Mesenchymal stem cell (in vitro differentiated cells and primary cell): ENCODE measurements around the gene ULBP1.

Experiments used
- DNase-seq: peaks from one replicate; pipeline ENCODE4 v3.0.0-alpha.2; 2013
- H2AFZ ChIP-seq: one replicate; pipeline ENCODE4 v1.6.1; 2013; ENCODE audit warnings: low read depth, mild to moderate bottlenecking, control low read depth, inconsistent platforms, low read length, moderate library complexity
- H2AK5ac ChIP-seq: 2 replicates; pipeline ENCODE4 v1.6.1; 2013; ENCODE audit warnings: low read length, moderate library complexity, mild to moderate bottlenecking, inconsistent platforms; ENCODE audit not compliant: severe bottlenecking
- H2BK120ac ChIP-seq: one replicate; pipeline ENCODE4 v1.6.1; 2013; ENCODE audit warnings: low read depth, mild to moderate bottlenecking, inconsistent platforms, low read length, moderate library complexity
- H2BK12ac ChIP-seq, 2 experiments: one replicate each; pipeline ENCODE4 v1.6.1; 2013; ENCODE audit warnings: inconsistent platforms in 2 of 2, low read length in 2 of 2, mild to moderate bottlenecking in 2 of 2, moderate library complexity in 2 of 2, control low read depth in 1 of 2
- H2BK15ac ChIP-seq: one replicate; pipeline ENCODE4 v1.6.1; 2013; ENCODE audit warnings: mild to moderate bottlenecking, low read depth, inconsistent platforms; ENCODE audit not compliant: poor library complexity, severe bottlenecking
- H2BK5ac ChIP-seq: 2 replicates; pipeline ENCODE4 v1.6.1; 2013; ENCODE audit warnings: low read depth, mild to moderate bottlenecking, low read length, control low read depth, inconsistent platforms; ENCODE audit not compliant: poor library complexity, severe bottlenecking
- H3K14ac ChIP-seq, 2 experiments: one replicate each; pipeline ENCODE4 v1.6.1; 2013; ENCODE audit warnings: inconsistent platforms in 2 of 2, low read length in 2 of 2, control low read depth in 1 of 2, mild to moderate bottlenecking in 1 of 2, moderate library complexity in 1 of 2
- H3K18ac ChIP-seq, 2 experiments: one replicate each; pipeline ENCODE4 v1.6.1; 2013; ENCODE audit warnings: inconsistent platforms in 2 of 2, low read length in 2 of 2, control low read depth in 1 of 2, low read depth in 1 of 2, mild to moderate bottlenecking in 1 of 2
- H3K23ac ChIP-seq, 2 experiments: one replicate each; pipeline ENCODE4 v1.6.1; 2013; ENCODE audit warnings: inconsistent platforms in 2 of 2, low read length in 2 of 2, mild to moderate bottlenecking in 2 of 2, moderate library complexity in 2 of 2, control low read depth in 1 of 2
- H3K27ac ChIP-seq: 2 replicates; pipeline ENCODE4 v1.5.1; 2013; ENCODE audit warnings: mild to moderate bottlenecking, moderate library complexity, low read length, control low read depth, inconsistent platforms; ENCODE audit not compliant: poor library complexity, severe bottlenecking
- H3K27me3 ChIP-seq, 2 experiments: 2 replicates each; pipeline versions ENCODE4 v1.6.1 to v1.7.0; 2013; ENCODE audit warnings: low read length in 2 of 2, mild to moderate bottlenecking in 2 of 2, moderate library complexity in 2 of 2, control low read depth in 1 of 2, inconsistent platforms in 1 of 2; ENCODE audit not compliant: control insufficient read depth in 1 of 2, insufficient read depth in 1 of 2
- H3K36me3 ChIP-seq, 2 experiments: 2 replicates each; pipeline versions ENCODE4 v1.6.1 to v1.7.0; 2013; ENCODE audit warnings: low read length in 2 of 2, control low read depth in 1 of 2, inconsistent platforms in 1 of 2, low read depth in 1 of 2, mild to moderate bottlenecking in 1 of 2; ENCODE audit not compliant: insufficient read depth in 2 of 2, control insufficient read depth in 1 of 2
- H3K4ac ChIP-seq, 2 experiments: one replicate each; pipeline ENCODE4 v1.6.1; 2013; ENCODE audit warnings: inconsistent platforms in 2 of 2, low read length in 2 of 2, mild to moderate bottlenecking in 2 of 2, moderate library complexity in 2 of 2, control low read depth in 1 of 2, low read depth in 1 of 2
- H3K4me1 ChIP-seq: 2 replicates; pipeline ENCODE4 v1.6.1; 2013; ENCODE audit warnings: low read depth, low read length, control low read depth; ENCODE audit not compliant: control insufficient read depth, insufficient read depth
- H3K4me2 ChIP-seq: 2 replicates; pipeline ENCODE4 v1.6.1; 2013; ENCODE audit warnings: low read length, mild to moderate bottlenecking, inconsistent platforms; ENCODE audit not compliant: poor library complexity, severe bottlenecking
- H3K4me3 ChIP-seq, 2 experiments: 2 replicates each; pipeline versions ENCODE4 v1.5.1 to v1.7.0; 2013; ENCODE audit warnings: low read length in 2 of 2, mild to moderate bottlenecking in 2 of 2, control low read depth in 1 of 2, low read depth in 1 of 2; ENCODE audit not compliant: insufficient read depth in 1 of 2
- H3K79me1 ChIP-seq: replicated peaks from 2 replicates; pipeline ENCODE4 v1.6.1; 2013; ENCODE audit warnings: mild to moderate bottlenecking, control low read depth, low read length, inconsistent platforms; ENCODE audit not compliant: poor library complexity, severe bottlenecking
- H3K9ac ChIP-seq: 2 replicates; pipeline ENCODE4 v1.7.0; 2013; ENCODE audit warnings: mild to moderate bottlenecking, low read length, moderate library complexity
- H3K9me3 ChIP-seq: 2 replicates; pipeline ENCODE4 v1.7.0; 2013; ENCODE audit warnings: mild to moderate bottlenecking, low read length; ENCODE audit not compliant: control insufficient read depth
- H4K8ac ChIP-seq: one replicate; pipeline ENCODE4 v1.6.1; 2013; ENCODE audit warnings: inconsistent platforms, mild to moderate bottlenecking, low read length, moderate library complexity
- H4K91ac ChIP-seq: one replicate; pipeline ENCODE4 v1.6.1; 2013; ENCODE audit warnings: mild to moderate bottlenecking, low read length, inconsistent platforms
- WGBS: methylation state at CpG from one replicate; pipeline ENCODE4 v1.1.7; 2013; ENCODE audit warnings: mixed read lengths; 5-methylcytosine and 5-hydroxymethylcytosine counted together

The ULBP1 gene

GRCh38 chr6:149983145-149983544 is 19.4 kb downstream of the ULBP1 start:
- no peak overlapping the region for H4K8ac ChIP-seq
- H3K9me3 ChIP-seq = peaks cover 15% of the 10 kb centered on the region

GRCh38 chr6:149984773-149985172 is 21.0 kb downstream of the ULBP1 start:
- H3K4me3 ChIP-seq = no peak overlapping the region
- H4K91ac ChIP-seq = no peak overlapping the region
- H3K9ac ChIP-seq = no peak overlapping the region
- H3K9me3 ChIP-seq = peaks cover 26% of the 10 kb centered on the region
- no peak overlapping the region for H3K4me2 ChIP-seq
- H3K18ac ChIP-seq = no peak overlapping the region
- no peak overlapping the region for H3K4ac ChIP-seq
- H2BK120ac ChIP-seq = no peak overlapping the region
- WGBS = 73% methylated on average over 5 of the region's 5 CpGs
- no peak overlapping the region for H3K27ac ChIP-seq
- no peak overlapping the region for H2BK12ac ChIP-seq
- DNase-seq = no peak
- no peak overlapping the region for H4K8ac ChIP-seq
- H3K79me1 ChIP-seq = no peaks in the 10 kb centered on the region
- H3K23ac ChIP-seq = no peak overlapping the region
- no peak overlapping the region for H2BK15ac ChIP-seq
- H3K27me3 ChIP-seq = peaks cover 71 to 86% of the 10 kb centered on the region in 2 experiments
- H2AFZ ChIP-seq = no peak overlapping the region
- H3K36me3 ChIP-seq = no peaks in the 10 kb centered on the region
- H3K4me1 ChIP-seq = no peaks in the 10 kb centered on the region
- H2AK5ac ChIP-seq = no peak overlapping the region
- H2BK5ac ChIP-seq = no peak overlapping the region
- no peak overlapping the region for H3K14ac ChIP-seq

More at GRCh38 chr6:149983145-149983544, 19.4 kb downstream of the ULBP1 start:
- no peak overlapping the region for H2BK12ac ChIP-seq
- H3K79me1 ChIP-seq = no peaks in the 10 kb centered on the region
- no peak overlapping the region for H3K27ac ChIP-seq
- H2AK5ac ChIP-seq = no peak overlapping the region
- H4K91ac ChIP-seq = no peak overlapping the region
- H3K4me2 ChIP-seq = no peak overlapping the region
- H3K4me3 ChIP-seq = no peak overlapping the region
- peaks cover 67 to 80% of the 10 kb centered on the region in 2 experiments for H3K27me3 ChIP-seq
- no peak overlapping the region for H2AFZ ChIP-seq
- no peak overlapping the region for H3K14ac ChIP-seq
- no peaks in the 10 kb centered on the region for H3K36me3 ChIP-seq
- H2BK5ac ChIP-seq = no peak overlapping the region
- peak overlapping the region in 1 of 2 experiments; percentile 52 for H3K23ac ChIP-seq
- H3K4ac ChIP-seq = no peak overlapping the region
- no peak overlapping the region for H2BK15ac ChIP-seq
- 13% methylated on average over 4 of the region's 9 CpGs for WGBS
- H3K18ac ChIP-seq = no peak overlapping the region
- no peak overlapping the region for H2BK120ac ChIP-seq
- H3K9ac ChIP-seq = no peak overlapping the region
- H3K4me1 ChIP-seq = no peaks in the 10 kb centered on the region
- no peak for DNase-seq

GRCh38 chr6:149985481-149985937 is 21.8 kb downstream of the ULBP1 start:
- Histone ChIP-seq H2BK12ac (no peak overlapping the region), H3K23ac (no peak overlapping the region), H2BK120ac (no peak overlapping the region), H3K4me3 (no peak overlapping the region), H3K4me1 (peaks cover 5% of the 10 kb centered on the region), H4K91ac (no peak overlapping the region), H3K27me3 (peaks cover 79 to 89% of the 10 kb centered on the region in 2 experiments), H3K4ac (no peak overlapping the region), H3K4me2 (no peak overlapping the region), H2BK5ac (no peak overlapping the region), H2AK5ac (no peak overlapping the region), H3K9me3 (peaks cover 26% of the 10 kb centered on the region), H2AFZ (no peak overlapping the region), H3K27ac (no peak overlapping the region), H3K14ac (peak overlapping the region in 1 of 2 experiments; percentile 57), H3K18ac (no peak overlapping the region), H3K9ac (no peak overlapping the region), H4K8ac (no peak overlapping the region), H3K36me3 (no peaks in the 10 kb centered on the region), H2BK15ac (no peak overlapping the region), H3K79me1 (no peaks in the 10 kb centered on the region)
- DNase-seq = no peak
- WGBS = 37% methylated on average over 5 of the region's 5 CpGs

- H3K9ac ChIP-seq = no peak overlapping the region
- no peak overlapping the region for H3K18ac ChIP-seq
- no peak overlapping the region for H2AFZ ChIP-seq
- no peak overlapping the region for H2BK15ac ChIP-seq
- WGBS = 0% methylated on average over 1 of the region's 2 CpGs
- no peak overlapping the region for H3K4ac ChIP-seq
- H3K79me1 ChIP-seq = no peaks in the 10 kb centered on the region
- H2BK5ac ChIP-seq = no peak overlapping the region
- no peak for DNase-seq
- no peak overlapping the region for H2BK12ac ChIP-seq
- no peak overlapping the region for H3K27ac ChIP-seq
- H3K27me3 ChIP-seq = peaks cover 86 to 92% of the 10 kb centered on the region in 2 experiments
- no peak overlapping the region for H4K8ac ChIP-seq
- H2AK5ac ChIP-seq = no peak overlapping the region
- peaks cover 26% of the 10 kb centered on the region for H3K9me3 ChIP-seq
- H3K4me3 ChIP-seq = no peak overlapping the region
- H3K4me2 ChIP-seq = no peak overlapping the region
- no peak overlapping the region for H4K91ac ChIP-seq
- no peak overlapping the region for H2BK120ac ChIP-seq
- no peak overlapping the region for H3K14ac ChIP-seq
- no peaks in the 10 kb centered on the region for H3K36me3 ChIP-seq
- peaks cover 13% of the 10 kb centered on the region for H3K4me1 ChIP-seq
- no peak overlapping the region for H3K23ac ChIP-seq
Observed at GRCh38 chr6:149987602-149988107, 23.9 kb downstream of the ULBP1 start.
